PC-3 (cell line): ENCODE results near the gene SPNS1. TPM values are rescaled to one million over a fixed set of nuclear protein-coding genes. Genes with fewer than 3 reads are reported as not detected.

Source experiments
- ATAC-seq: fragments of 200-7000 bp; cut with Tn5 transposase; 2 replicates; pipeline ENCODE4 v1.9.1; 2020; ENCODE audit warnings: mild to moderate bottlenecking, moderate library complexity
- BruUV-seq: library from RNA; stranded (reverse); fragments of 400-500 nt; replicated peaks from 2 replicates; lab custom pipeline; 2021; lab: Mats Ljungman, UMichigan
- CTCF ChIA-PET: fragments of 300-600 bp; sonication (Branson Sonifier 250); formaldehyde crosslinking; loops from one replicate; lab custom pipeline; 2022; ENCODE audit warnings: antibody characterized with exemption; lab: Charles Lee
- POLR2A ChIA-PET: fragments of 300-600 bp; sonication (Branson Sonifier 250); formaldehyde crosslinking; loops from one replicate; lab custom pipeline; 2022; ENCODE audit warnings: antibody characterized with exemption; ENCODE audit not compliant: unreplicated experiment; lab: Charles Lee
- DNase-seq: peaks from one replicate; pipeline ENCODE4 v3.0.0-alpha.2; 2015
- H2AFZ ChIP-seq: fragments of 300-600 bp; sonication (generic); 2 replicates; pipeline ENCODE4 v1.6.0; 2016; ENCODE audit warnings: antibody characterized with exemption, low read length
- H3F3A ChIP-seq: fragments of 300-600 bp; sonication (generic); one replicate; pipeline ENCODE4 v1.6.0; 2017; ENCODE audit warnings: antibody characterized with exemption, low read length, control low read depth, mild to moderate bottlenecking; ENCODE audit not compliant: unreplicated experiment
- H3K27ac ChIP-seq: fragments of 300-600 bp; sonication (generic); 2 replicates; pipeline ENCODE4 v1.5.1; 2016; ENCODE audit warnings: mild to moderate bottlenecking, low read length
- H3K27me3 ChIP-seq: fragments of 300-600 bp; sonication (generic); 2 replicates; pipeline ENCODE4 v1.6.1; 2016; ENCODE audit warnings: low read length, mixed read lengths
- H3K36me3 ChIP-seq: fragments of 300-600 bp; sonication (generic); 2 replicates; pipeline ENCODE4 v1.6.1; 2016; ENCODE audit warnings: low read depth, mixed run types, low read length, mixed read lengths
- H3K4me1 ChIP-seq: fragments of 300-600 bp; sonication (generic); 2 replicates; pipeline ENCODE4 v1.5.1; 2016; ENCODE audit warnings: low read length; ENCODE audit not compliant: insufficient read depth
- H3K4me2 ChIP-seq: fragments of 300-600 bp; sonication (generic); 2 replicates; pipeline ENCODE4 v1.6.0; 2016; ENCODE audit warnings: low read length
- H3K4me3 ChIP-seq: fragments of 300-600 bp; sonication (generic); 2 replicates; pipeline ENCODE4 v1.5.1; 2016; ENCODE audit warnings: mild to moderate bottlenecking, low read length, mixed read lengths
- H3K79me2 ChIP-seq: fragments of 300-600 bp; sonication (generic); 2 replicates; pipeline ENCODE4 v1.6.1; 2017; ENCODE audit warnings: low read length, mixed read lengths
- H3K9ac ChIP-seq: fragments of 300-600 bp; sonication (generic); 2 replicates; pipeline ENCODE4 v1.6.0; 2016; ENCODE audit warnings: mild to moderate bottlenecking, low read length
- H3K9me2 ChIP-seq: fragments of 300-600 bp; sonication (generic); replicated peaks from 2 replicates; pipeline ENCODE4 v1.6.1; 2016; ENCODE audit warnings: mixed run types, low read length, mixed read lengths
- H3K9me3 ChIP-seq: fragments of 300-600 bp; sonication (generic); 2 replicates; pipeline ENCODE4 v1.6.1; 2016; ENCODE audit warnings: low read length, mixed read lengths
- H4K20me1 ChIP-seq: fragments of 300-600 bp; sonication (generic); 2 replicates; pipeline ENCODE4 v1.6.1; 2016; ENCODE audit warnings: low read length, mixed read lengths
- CTCF ChIP-seq: fragments of 300-600 bp; sonication (generic); conservative IDR thresholded peaks from 2 replicates; pipeline ENCODE4 v1.5.1; 2017; ENCODE audit warnings: antibody characterized with exemption, low read depth, mild to moderate bottlenecking, low read length
- EZH2 ChIP-seq: fragments of 300-600 bp; sonication (generic); IDR thresholded peaks from one replicate; pipeline ENCODE4 v1.6.1; 2017; ENCODE audit warnings: antibody characterized with exemption, mild to moderate bottlenecking, low read length; ENCODE audit not compliant: unreplicated experiment
- EZH2phosphoT487 ChIP-seq: fragments of 300-600 bp; sonication (generic); IDR thresholded peaks from 2 replicates; pipeline ENCODE4 v1.6.1; 2018; ENCODE audit warnings: mild to moderate bottlenecking, antibody characterized with exemption, low read length, borderline replicate concordance
- intact Hi-C: fragments of 100-400 bp; cut with micrococcal nuclease; formaldehyde crosslinking; loops from 2 replicates; pipeline ENCODE4 v1.9.0; 2023
- total RNA-seq: library from RNA; depleted of rRNA; stranded (reverse); fragments of >200 nt; gene quantifications from 2 replicates; pipeline ENCODE4 v1.2.3, GENCODE V29; 2014

SPNS1 gene
- total RNA-seq, 1 experiment from 2014 or later: 44.8 TPM

- H3K4me1 ChIP-seq: no peaks in the 10 kb centered on the region
- H3K36me3 ChIP-seq: no peaks in the 10 kb centered on the region
- no peak within 1 kb of the TSS for H2AFZ ChIP-seq
- no peak within 1 kb of the TSS for H3K27ac ChIP-seq
- no peaks in the 10 kb centered on the region for H3F3A ChIP-seq
- intact Hi-C loops: no loop called here
- ATAC-seq (no peak), DNase-seq (no peak)
- no peak within 1 kb of the TSS for H3K9ac ChIP-seq
- H3K79me2 ChIP-seq: no peaks in the 10 kb centered on the region
- H3K9me2 ChIP-seq: no peaks in the 10 kb centered on the region
- no TSS peak for BruUV-seq
- POLR2A ChIA-PET: no interaction called here
- TF ChIP-seq CTCF (no peak), EZH2 (no peak), EZH2phosphoT487 (no peak)
- CTCF ChIA-PET: no interaction called here
- no peak within 1 kb of the TSS for H3K4me2 ChIP-seq
- no peaks in the 10 kb centered on the region for H3K9me3 ChIP-seq
- no peaks in the 10 kb centered on the region for H4K20me1 ChIP-seq
- H3K4me3 ChIP-seq: no peak within 1 kb of the TSS
- H3K27me3 ChIP-seq: no peaks in the 10 kb centered on the region
These were observed 42.8 kb upstream of the SPNS1 start, which contains the start of gene CD19 for GRCh38 chr16:28931801-28932225. TSS of gene CD19 (plus strand) at chr16:28931971. CDS start at chr16:28932001, 30 bp downstream.

- ChIA-PET CTCF (no interaction called here), POLR2A (no interaction called here)
- Histone ChIP-seq H3K27me3 (no peaks in the 10 kb centered on the region), H3K9me2 (no peaks in the 10 kb centered on the region), H3K36me3 (no peaks in the 10 kb centered on the region), H3K9me3 (no peaks in the 10 kb centered on the region), H3K79me2 (no peaks in the 10 kb centered on the region), H3K4me3 (no peak overlapping the region), H3K9ac (no peak overlapping the region), H3K4me2 (no peak overlapping the region), H3F3A (no peaks in the 10 kb centered on the region), H2AFZ (no peak overlapping the region), H3K27ac (no peak overlapping the region), H3K4me1 (no peaks in the 10 kb centered on the region), H4K20me1 (no peaks in the 10 kb centered on the region)
- ATAC-seq (no peak), DNase-seq (no peak)
- BruUV-seq: no TSS peak
- no peak for TF ChIP-seq EZH2
- no peak for TF ChIP-seq EZH2phosphoT487
- TF ChIP-seq CTCF: no peak
- intact Hi-C loops: no loop called here
These were observed 42.0 kb upstream of the SPNS1 start for GRCh38 chr16:28932339-28933141.

DNA sequence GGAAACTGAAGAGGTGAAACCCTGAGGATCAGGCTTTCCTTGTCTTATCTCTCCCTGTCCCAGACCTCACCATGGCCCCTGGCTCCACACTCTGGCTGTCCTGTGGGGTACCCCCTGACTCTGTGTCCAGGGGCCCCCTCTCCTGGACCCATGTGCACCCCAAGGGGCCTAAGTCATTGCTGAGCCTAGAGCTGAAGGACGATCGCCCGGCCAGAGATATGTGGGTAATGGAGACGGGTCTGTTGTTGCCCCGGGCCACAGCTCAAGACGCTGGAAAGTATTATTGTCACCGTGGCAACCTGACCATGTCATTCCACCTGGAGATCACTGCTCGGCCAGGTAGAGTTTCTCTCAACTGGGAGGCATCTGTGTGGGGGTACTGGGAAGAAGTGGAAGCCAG is 41.4 kb upstream of the SPNS1 start:
- H3K79me2 ChIP-seq: no peaks in the 10 kb centered on the region
- H3K27ac ChIP-seq: no peak overlapping the region
- H3K9me2 ChIP-seq: no peaks in the 10 kb centered on the region
- DNase-seq (no peak), ATAC-seq (no peak)
- no peaks in the 10 kb centered on the region for H4K20me1 ChIP-seq
- POLR2A ChIA-PET: no interaction called here
- no peaks in the 10 kb centered on the region for H3F3A ChIP-seq
- no peak overlapping the region for H2AFZ ChIP-seq
- H3K27me3 ChIP-seq: no peaks in the 10 kb centered on the region
- CTCF ChIA-PET: no interaction called here
- no peaks in the 10 kb centered on the region for H3K4me1 ChIP-seq
- TF ChIP-seq EZH2phosphoT487 (no peak), EZH2 (no peak)
- intact Hi-C loops: no loop called here
- no peaks in the 10 kb centered on the region for H3K36me3 ChIP-seq
- no peak overlapping the region for H3K9ac ChIP-seq
- no peak overlapping the region for H3K4me2 ChIP-seq
- no peaks in the 10 kb centered on the region for H3K9me3 ChIP-seq
- no peak overlapping the region for H3K4me3 ChIP-seq
- no TSS peak for BruUV-seq
